SW 1271 (cell line): ENCODE data around the gene NMRK1.

Source experiments
- DNase-seq, 2 experiments: peaks; one replicate each; lab custom pipeline; 2025; lab: John Stamatoyannopoulos, UW

Gene NMRK1

DNA sequence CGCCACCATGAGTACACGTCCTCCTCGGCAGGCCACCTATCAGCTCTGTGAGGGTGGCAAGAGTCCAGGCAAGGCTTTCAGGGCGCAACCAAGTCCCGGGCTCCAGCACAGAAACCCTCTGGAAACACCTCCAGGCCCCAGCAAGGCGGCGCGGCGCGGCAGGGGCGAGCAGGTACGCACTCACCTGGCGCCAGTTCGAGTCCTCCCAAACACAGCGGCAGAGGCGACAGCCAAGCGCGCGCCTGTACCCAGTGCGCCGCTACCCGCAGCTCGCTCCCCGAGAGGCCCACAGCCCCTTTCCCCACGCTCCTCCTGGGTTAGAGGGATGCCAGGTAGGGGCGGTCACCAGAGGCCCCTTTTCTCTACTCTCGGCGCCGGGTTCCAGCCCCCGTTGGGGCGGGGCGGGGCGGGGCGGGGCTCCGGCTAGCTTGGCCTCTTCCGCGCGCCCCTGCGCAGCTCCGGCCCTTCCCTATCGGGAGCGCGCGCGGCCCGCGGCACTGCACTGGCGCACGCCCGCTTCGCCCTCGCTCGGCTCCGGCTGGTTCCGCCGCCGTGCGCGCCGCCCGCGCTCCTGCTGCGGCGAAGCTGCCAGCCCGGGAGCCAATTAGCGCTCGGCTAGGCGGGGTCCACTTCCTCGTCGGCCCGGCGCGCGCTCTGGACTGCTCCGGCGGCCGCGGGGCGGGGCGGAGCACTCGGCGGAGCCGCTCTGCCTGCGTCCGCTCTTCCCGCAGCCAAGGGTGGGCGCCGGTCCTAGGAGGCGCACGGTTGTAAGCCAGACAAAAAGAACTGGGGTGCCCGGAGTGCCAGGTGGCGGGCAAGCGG lies at the start of gene NMRK1, which contains the start of gene OSTF1:
NMRK1 (minus strand) TSS at position 332 of the 822 bp plus-strand sequence. CDS start 5,040 bp downstream, outside the sequence.
OSTF1 (plus strand) TSS at position 691 of the 822 bp plus-strand sequence. CDS start 179 bp downstream, outside the sequence.
- DNase-seq = peak; percentile 89 to 92

DNA sequence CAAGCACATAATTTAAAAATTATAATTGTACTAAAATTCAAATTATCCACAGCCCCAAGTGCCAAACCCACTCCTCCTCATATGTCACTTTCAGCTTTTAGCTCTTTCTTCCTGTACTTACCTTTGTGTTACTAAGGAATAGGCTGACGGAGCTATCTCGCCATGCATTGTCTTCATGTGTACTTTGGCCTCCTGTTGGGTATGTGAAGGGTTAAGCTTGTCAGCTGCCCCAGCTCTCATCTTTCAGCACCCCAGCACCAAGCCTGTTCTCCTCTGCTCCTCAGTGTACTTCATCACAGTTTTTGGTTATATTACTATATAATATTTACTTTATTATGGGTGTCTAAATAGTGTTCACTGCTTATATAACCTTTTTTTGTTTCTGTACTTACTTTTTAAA lies 46.5 kb upstream of the NMRK1 start:
- no peak for DNase-seq

DNA sequence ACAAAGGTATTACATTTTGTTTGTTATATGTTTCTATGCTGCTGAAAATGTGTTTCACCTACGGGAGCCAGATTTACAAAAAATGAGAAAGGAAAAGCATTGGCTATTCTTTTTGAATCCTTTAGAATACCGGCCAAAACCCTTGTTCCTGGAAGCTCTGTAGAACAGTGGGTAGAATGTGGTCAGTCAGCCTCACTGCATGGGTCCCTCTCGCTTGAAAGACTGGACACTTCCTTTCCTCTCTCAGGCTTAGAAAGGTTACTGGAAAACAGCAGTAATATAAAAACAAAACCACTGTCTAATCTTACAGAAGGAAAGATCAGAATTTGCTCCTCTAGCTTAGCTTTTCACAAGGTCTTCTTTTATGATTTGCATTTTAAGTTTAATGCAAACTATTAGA lies 45.4 kb upstream of the NMRK1 start:
- no peak for DNase-seq

- no peak for DNase-seq
Observed at GRCh38 chr9:75132244-75132643, 44.3 kb upstream of the NMRK1 start.

GRCh38 chr9:75131700-75132099 lies 43.7 kb upstream of the NMRK1 start:
- no peak for DNase-seq

DNA sequence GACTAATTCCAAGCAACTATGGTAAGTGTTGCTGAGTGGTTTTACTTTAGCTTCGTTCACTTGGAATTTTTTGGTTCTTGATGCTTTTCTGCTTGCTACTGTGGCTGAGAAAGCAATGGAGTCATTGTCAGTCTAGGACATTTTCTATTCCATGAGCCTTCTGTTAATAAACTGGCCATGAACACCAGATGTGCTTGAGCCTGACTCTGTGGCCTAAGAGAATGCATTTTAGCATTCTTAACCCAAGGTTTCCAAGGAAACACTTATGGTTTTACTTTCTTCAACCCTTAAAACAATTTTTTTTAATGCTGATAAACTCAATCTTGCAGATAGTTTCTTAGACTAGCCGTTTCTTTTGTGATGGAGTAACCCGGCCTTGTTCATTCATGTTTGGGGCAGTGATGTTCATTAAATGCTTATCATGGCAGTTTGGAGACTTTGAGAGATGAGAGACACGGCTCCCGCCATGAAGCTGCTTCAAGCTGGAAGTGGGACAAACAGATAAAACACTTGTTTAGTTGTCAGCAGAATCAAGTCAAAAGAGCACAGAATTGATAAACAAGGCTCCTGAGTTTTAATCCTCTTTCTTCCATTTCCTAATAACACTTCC lies 42.8 kb upstream of the NMRK1 start:
- no peak for DNase-seq

GRCh38 chr9:75130172-75130571 lies 42.2 kb upstream of the NMRK1 start:
- DNase-seq = no peak

- no peak for DNase-seq
Observed at GRCh38 chr9:75128535-75128934, 40.6 kb upstream of the NMRK1 start.

DNA sequence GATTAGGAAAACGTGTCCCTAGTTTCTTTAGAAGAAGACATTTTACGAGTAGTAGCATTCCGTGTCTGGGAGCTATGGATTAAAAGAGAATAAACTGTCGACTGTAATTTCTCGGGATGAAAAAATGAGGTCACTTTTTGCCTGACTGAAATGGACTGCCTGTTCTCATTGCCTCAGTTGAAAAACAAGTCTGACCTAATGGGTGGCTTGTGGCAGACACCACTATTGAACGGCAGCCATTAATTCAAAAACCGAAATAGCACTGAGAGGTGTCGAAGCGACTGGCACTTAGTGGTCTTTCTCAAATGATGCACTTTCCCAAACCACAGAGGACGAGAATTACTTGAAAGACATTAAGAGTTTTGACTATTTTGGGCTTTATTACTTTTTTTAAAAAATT lies 35.7 kb upstream of the NMRK1 start:
- no peak for DNase-seq

DNA sequence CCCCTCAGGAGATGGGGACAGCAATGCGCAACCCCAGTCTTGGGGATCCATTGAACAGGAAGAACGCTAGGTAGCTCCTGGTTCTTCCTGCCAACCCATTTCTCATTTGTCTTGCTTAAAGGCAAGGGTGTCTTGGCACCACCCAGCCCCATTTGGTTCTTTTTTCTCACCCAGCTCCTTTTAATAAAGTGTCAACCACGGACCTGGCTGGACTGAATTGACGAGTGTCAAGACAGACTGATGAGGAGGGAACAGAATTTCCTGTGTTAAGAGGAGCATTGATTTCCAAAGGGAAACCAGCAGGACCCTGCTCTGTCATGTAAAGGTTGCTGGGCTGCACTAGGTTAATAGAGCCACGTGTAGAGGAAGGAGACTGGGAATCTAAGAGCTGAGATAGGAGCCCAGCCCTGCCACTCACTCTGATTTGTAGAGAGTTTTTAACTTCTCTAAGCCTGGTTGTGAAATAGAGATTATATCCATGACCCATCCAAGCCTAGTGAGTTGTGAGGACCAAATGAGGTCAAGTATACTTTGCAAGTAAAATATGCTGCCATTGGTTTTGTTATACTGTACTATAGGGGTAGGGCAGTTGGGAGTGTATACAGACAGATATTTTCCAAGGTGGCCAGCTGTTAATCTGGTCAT lies 34.1 kb upstream of the NMRK1 start:
- no peak for DNase-seq

DNA sequence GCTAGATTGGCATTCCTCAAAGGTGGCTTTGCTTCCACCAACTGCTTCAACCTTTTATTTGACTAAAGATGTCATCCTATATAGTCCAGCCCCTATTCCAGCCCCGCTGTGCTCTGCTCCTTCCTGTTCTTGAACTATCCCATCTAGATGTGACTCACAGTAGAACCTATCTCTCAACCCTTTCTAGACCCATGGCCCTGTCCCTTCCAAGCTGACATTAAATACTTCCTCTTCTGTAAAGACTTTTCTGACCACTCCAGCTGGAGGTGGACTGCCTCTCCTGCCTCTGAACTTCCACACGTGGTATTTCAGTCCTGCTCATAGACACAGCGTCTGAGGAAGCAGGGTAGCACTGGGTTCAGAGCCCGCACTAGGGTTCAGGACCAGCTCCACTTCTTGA lies 32.7 kb upstream of the NMRK1 start:
- no peak for DNase-seq

DNA sequence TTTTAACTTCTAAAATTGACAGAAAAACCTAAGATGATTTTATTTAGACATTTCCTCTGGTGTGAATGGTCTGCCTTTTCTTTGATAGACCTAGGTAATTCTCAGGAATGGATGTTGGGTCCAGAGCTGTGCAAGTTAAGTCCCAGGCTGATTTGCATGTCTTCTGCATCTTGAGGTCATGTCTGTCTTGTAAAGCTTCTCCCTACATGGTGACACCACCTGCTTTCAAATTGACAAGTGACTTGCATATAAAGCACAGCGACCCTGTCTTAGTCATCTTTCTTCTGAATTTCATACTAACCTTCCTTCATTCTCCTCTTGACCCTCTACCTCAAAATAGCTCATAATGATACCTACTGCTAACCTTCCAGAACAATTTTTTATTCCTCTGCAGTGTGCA lies 29.6 kb upstream of the NMRK1 start:
- DNase-seq = no peak

GRCh38 chr9:75116306-75116705 lies 28.4 kb upstream of the NMRK1 start:
- DNase-seq = no peak

DNA sequence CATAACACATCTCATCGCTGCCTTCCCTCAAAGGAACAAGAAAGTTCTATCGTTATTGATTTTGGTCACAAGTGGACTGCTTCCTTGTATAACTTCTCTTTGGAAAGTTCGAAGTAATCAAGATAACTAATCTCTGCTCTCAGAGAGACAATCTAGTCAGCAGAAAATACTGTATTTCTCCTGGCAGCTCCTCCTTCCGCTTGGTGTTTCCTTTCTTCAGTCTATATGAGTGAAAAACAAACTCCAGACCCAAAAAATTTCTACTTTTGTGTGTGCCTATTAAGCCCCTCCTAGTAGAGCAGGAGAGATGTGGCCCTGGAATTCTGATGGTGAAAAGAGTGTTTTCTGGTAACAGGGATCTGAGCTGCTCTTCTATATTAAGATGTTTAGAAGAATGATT lies 24.8 kb upstream of the NMRK1 start:
- DNase-seq = no peak

DNA sequence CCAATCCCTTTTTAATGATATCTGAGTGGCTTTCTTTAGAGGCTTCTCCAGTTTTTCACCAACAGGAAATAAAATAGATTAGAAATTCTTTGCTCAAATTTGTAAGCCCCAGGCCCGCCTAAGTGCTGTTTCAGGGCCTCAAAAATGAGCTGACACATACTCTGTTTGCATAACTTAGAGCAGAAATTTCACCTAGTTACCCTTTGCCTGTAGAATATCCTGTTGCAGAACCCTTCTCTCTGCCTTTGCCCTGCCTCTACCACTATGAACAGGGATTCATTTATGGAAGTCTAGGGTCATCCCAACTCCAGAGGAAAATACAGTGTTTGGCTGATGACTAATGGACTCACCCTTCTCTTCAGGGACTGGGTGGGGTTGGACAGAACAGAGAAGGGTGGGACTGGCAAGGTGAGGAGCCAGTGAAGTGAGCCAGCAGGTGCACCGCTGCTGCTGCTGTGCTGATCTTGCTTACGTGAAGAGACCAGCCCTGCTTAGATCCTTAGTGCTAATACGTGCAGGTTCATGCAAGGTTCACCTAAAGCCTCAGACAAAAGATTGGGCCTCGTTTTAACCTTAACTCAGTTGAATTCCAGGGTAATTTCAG lies 23.2 kb upstream of the NMRK1 start:
- no peak for DNase-seq

GRCh38 chr9:75109210-75109839 lies 21.4 kb upstream of the NMRK1 start:
- no peak for DNase-seq

- DNase-seq = peak in 1 of 2 experiments; percentile 11
Observed at GRCh38 chr9:75108571-75108970, 20.6 kb upstream of the NMRK1 start.

DNA sequence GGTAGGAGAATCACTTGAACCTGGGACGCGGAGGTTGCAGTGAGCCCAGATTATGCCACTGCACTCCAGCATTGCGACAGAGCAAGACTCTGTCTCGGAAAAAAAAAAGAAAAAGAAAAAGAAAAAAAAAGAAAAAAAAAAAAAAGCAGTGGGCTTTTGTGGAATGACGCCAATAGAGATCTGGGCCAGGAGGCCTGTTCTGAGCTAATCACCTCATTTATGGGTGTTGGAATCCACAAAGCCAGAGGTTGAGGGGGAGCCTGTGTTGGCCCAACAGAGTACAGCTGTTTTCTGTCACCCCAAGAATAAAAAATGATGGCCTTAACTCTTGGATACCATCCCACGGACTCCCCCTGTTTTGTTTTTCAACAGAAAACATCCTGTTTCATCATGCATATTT lies 18.9 kb upstream of the NMRK1 start:
- no peak for DNase-seq

DNA sequence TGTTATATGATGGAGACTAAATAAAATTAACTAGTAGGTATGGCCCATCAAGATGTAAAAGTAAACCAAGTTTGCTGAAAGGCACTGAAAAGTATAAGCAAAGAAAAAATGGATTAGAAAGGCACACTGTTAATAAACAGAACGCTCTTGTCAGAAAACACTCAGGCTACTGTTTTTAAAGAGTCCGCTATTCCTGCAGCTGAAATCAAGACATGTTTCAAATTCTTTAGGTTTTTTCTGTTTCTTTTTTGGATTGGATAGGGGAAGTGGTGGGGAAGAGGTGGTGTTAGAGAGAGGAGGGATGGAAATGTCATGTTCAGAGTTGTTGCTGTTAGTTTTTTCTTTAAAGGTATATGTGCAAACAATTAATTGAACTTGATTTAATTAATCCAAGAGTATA lies 17.9 kb upstream of the NMRK1 start:
- no peak for DNase-seq

DNA sequence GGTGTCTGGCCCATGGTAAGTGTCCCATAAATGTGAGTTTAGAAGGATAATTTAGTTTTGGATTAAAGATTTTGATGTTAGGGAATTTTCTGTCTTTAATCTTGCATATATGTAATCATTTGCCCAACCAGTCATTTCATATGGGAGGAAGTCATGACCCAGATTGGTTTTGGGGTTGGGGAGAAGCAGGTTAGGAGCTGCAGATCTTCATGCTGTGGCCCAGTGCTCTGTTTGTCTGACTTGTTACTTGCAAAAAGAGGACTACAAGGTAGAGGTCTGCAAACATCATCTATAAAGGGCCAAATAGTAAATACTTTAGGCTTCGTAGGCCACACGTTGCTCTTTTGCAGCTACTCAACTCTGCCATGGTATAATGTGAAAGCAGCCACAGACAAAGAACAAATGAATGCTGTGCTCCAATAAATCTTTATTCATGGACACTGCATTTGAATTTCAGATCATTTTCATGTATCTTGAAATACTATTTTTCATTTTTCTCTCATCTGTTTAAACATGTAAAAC lies 17.1 kb upstream of the NMRK1 start:
- no peak for DNase-seq

DNA sequence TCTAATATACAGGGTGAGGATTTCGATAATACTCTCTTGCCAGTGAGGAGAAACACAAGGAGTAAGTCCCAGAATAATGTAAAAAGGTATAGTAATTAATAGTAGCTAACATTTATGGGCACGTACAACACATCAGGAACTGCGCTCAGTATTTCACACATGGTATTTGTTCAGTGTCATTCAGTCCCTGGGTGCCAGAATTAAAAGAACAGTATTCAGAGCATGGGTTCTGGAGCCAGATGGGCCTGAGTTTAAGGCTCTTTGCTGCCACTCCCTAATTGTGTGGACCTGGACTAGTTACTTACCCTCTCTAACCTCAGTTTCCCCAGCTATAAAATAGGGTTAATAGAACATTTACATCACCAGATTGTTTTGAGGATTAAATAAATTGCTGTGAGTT lies 16.7 kb upstream of the NMRK1 start:
- DNase-seq = no peak
